Stimulated activated naive CD8-positive, alpha-beta T cell treated with anti-CD3 and anti-CD28 coated beads, Interleukin-15, Interleukin-2, amounts not matched to agents 100 ng/mL and 50 ng/mL, for 24 hours (primary cell): Measurements from ENCODE around the gene RNF130.
A peak's percentile ranks its signal among the peaks of the same experiment; 100 is the strongest.
"Not testable (repeated sequence)": the region's sequence is repeated elsewhere in the genome, so short reads cannot be mapped to it uniquely, and the experiment has no call there.

Source experiments
- H3K27ac Mint-ChIP-seq: one replicate; pipeline ENCODE4 v1.8.0; 2021; ENCODE audit warnings: mild to moderate bottlenecking, mixed read lengths
- H3K27me3 Mint-ChIP-seq: one replicate; pipeline ENCODE4 v1.8.0; 2021; ENCODE audit warnings: mixed read lengths
- H3K36me3 Mint-ChIP-seq: one replicate; pipeline ENCODE4 v1.8.0; 2021; ENCODE audit warnings: low read depth, mixed read lengths
- H3K4me1 Mint-ChIP-seq: one replicate; pipeline ENCODE4 v1.8.0; 2021; ENCODE audit warnings: low read depth, mixed read lengths
- H3K4me3 Mint-ChIP-seq: one replicate; pipeline ENCODE4 v1.8.0; 2021; ENCODE audit warnings: mild to moderate bottlenecking, mixed read lengths
- H3K9me3 Mint-ChIP-seq: one replicate; pipeline ENCODE4 v1.8.0; 2021; ENCODE audit warnings: mixed read lengths

Gene RNF130

DNA sequence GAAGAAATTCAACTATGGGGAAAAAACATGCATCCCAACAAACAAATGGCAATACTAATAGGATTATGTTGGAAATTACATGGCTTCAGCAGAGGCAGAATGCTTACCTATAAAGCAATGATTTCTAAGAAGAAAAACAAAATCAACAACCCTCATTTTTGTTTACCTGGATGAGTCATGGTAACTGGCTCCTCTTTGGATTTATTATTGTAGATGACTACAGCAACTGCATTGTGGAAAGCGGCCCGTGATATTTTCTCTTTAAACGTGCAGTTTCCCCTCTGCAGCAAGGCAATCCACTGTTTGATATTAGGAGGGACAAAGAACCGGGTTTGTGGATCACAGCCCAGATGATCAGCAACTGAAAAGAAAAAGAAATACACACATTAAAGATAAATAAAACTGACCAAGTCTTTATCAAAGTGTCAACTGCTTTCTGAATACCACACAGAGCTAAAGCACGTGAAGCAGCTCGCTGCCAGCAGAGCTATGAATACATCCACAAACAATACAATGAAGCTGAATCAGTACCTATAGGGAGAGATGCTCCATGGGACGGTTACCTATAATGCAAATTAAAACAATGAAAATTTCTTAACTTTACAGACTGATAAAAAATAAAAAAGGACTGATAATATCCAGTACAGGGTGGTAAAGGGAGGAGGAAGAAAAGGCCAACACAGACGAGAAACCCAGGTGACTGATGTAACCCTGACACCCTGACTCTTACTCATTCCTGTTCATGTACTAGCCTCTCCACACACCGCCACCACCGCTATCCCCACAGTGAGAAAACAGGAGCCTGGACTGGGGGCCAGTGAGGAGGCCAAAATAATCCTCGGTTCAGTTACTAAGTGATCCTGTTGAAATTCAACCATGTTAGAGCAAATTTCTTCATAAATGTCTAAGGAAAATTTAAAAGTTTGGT is 31.0 kb downstream of the RNF130 start:
- H3K27ac Mint-ChIP-seq, result no peak overlapping the region
- H3K9me3 Mint-ChIP-seq, result peaks cover 5% of the 10 kb centered on the region
- H3K36me3 Mint-ChIP-seq, result peaks cover 35% of the 10 kb centered on the region
- no peak overlapping the region for H3K4me3 Mint-ChIP-seq
- no peaks in the 10 kb centered on the region for H3K27me3 Mint-ChIP-seq
- no peaks in the 10 kb centered on the region for H3K4me1 Mint-ChIP-seq

DNA sequence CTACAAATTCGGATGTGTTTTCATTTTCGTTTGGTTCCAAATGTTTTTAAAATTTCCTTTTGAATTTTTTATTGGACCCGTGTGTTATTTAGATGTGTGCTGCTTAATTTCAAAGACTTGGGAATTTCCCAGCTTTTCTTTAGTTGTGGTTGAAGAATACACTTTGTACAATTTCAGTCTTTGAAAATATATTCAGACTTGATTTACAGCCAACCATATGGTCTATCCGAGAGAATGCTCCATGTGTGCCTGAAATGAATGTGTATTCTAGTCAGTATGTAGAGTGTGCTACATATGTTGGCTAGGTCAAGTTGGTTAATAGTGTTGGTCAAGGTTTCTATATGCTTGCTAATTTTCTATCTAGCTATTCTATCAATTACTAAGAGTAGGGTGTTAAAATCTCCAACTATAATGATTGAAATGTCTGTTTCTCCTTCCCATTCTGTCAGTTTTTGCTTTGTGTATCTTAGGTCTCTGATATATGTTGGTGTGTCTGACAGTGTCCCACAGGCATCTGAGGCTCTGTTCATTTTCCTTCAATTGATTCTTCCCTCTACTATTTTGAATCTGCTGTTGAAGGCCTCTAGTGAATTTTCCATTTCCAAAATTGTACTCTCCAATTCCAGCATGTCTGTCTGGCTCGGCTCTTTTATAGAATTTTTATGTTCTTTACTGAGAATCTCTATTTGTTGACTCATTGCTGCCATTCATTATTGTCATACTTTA is 36.2 kb downstream of the RNF130 start:
- Mint-ChIP-seq H3K27me3 (no peaks in the 10 kb centered on the region), H3K4me3 (no peak overlapping the region), H3K27ac (no peak overlapping the region), H3K4me1 (peaks cover 6% of the 10 kb centered on the region), H3K36me3 (peaks cover 53% of the 10 kb centered on the region), H3K9me3 (peaks cover 7% of the 10 kb centered on the region)

DNA sequence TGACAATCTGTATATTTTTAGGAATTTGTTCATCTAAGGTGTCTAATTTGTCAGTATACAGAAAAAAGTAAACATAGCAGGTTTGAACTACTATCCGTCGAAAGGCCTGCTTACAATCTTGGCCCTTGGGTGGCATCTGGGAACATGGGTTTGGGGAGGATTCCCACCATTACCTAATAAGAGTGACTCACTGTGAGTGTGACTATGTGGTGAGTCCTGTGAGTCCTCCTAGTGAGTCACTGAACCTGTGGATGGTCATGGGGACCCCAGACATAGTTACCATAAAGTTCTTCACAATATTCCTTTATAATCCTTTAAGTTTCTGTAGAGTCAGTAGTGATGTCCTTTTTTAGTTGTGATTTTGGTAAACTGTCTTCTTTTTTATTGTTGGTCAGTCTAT is 37.0 kb downstream of the RNF130 start:
- Mint-ChIP-seq H3K4me3 (no peak overlapping the region), H3K27ac (no peak overlapping the region), H3K9me3 (peaks cover 7% of the 10 kb centered on the region), H3K36me3 (peaks cover 48% of the 10 kb centered on the region), H3K27me3 (no peaks in the 10 kb centered on the region), H3K4me1 (peaks cover 6% of the 10 kb centered on the region)

- H3K4me1 Mint-ChIP-seq, result no peaks in the 10 kb centered on the region
- H3K9me3 Mint-ChIP-seq, result no peaks in the 10 kb centered on the region
- H3K36me3 Mint-ChIP-seq, result peaks cover 13% of the 10 kb centered on the region
- no peak overlapping the region for H3K4me3 Mint-ChIP-seq
- peak overlapping the region; percentile 59 for H3K27ac Mint-ChIP-seq
- H3K27me3 Mint-ChIP-seq, result no peaks in the 10 kb centered on the region
Measured at GRCh38 chr5:180027459-180028089, 44.0 kb downstream of the RNF130 start.

DNA sequence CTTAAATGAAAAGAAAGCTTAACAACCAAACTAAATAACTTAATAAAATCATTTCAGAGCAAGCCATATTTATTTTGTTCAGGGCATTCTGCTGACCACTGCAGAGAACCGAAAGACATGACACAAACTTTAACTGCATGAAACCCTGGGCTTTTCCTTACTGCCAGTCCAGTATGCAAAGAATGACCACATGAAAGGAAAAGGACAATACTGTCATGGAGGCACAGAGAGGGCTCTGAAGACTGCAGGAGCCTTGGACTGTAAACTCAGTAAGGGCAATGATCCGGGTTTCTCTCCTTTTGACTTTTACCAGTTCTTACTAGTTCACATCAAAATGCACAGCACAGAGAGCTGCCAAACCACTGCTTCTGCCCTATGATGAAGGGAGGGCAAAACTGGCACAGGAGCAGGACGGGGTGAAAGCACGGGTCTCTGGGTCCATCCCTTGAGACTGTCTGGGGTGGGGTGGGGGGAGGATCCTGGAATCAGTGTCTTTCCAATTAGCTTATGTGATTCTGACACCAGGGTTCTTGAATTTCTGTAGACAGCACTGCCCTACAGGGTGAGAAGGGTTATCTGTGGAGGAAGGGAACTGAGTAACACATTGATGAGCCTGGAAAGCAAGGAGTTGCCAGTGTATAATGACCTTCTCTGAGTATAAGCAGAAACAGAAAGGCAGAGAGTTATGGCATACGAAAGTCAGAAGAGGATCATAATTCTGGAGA is 44.7 kb downstream of the RNF130 start:
- Mint-ChIP-seq H3K4me3 (no peak overlapping the region), H3K27me3 (no peaks in the 10 kb centered on the region), H3K9me3 (no peaks in the 10 kb centered on the region), H3K4me1 (no peaks in the 10 kb centered on the region), H3K27ac (peak overlapping the region; percentile 59), H3K36me3 (peaks cover 15% of the 10 kb centered on the region)

- H3K27ac Mint-ChIP-seq, result no peak overlapping the region
- H3K9me3 Mint-ChIP-seq, result no peaks in the 10 kb centered on the region
- no peaks in the 10 kb centered on the region for H3K27me3 Mint-ChIP-seq
- H3K4me3 Mint-ChIP-seq, result no peak overlapping the region
- H3K36me3 Mint-ChIP-seq, result peaks cover 19% of the 10 kb centered on the region
- H3K4me1 Mint-ChIP-seq, result no peaks in the 10 kb centered on the region
Measured at GRCh38 chr5:180026320-180026719, 45.2 kb downstream of the RNF130 start.

GRCh38 chr5:180021900-180022299 is 49.7 kb downstream of the RNF130 start:
- H3K4me1 Mint-ChIP-seq, result no peaks in the 10 kb centered on the region
- H3K36me3 Mint-ChIP-seq, result peaks cover 35% of the 10 kb centered on the region
- H3K27me3 Mint-ChIP-seq, result no peaks in the 10 kb centered on the region
- no peak overlapping the region for H3K4me3 Mint-ChIP-seq
- no peaks in the 10 kb centered on the region for H3K9me3 Mint-ChIP-seq
- no peak overlapping the region for H3K27ac Mint-ChIP-seq

- Mint-ChIP-seq H3K9me3 (no peaks in the 10 kb centered on the region), H3K27ac (no peak overlapping the region), H3K4me3 (no peak overlapping the region), H3K4me1 (no peaks in the 10 kb centered on the region), H3K27me3 (no peaks in the 10 kb centered on the region), H3K36me3 (peaks cover 35% of the 10 kb centered on the region)
Measured at GRCh38 chr5:180020176-180020575, 51.4 kb downstream of the RNF130 start.

- no peaks in the 10 kb centered on the region for H3K27me3 Mint-ChIP-seq
- no peaks in the 10 kb centered on the region for H3K4me1 Mint-ChIP-seq
- no peaks in the 10 kb centered on the region for H3K9me3 Mint-ChIP-seq
- no peak overlapping the region for H3K4me3 Mint-ChIP-seq
- peaks cover 26% of the 10 kb centered on the region for H3K36me3 Mint-ChIP-seq
- H3K27ac Mint-ChIP-seq, result no peak overlapping the region
Measured at GRCh38 chr5:180018347-180019060, 53.1 kb downstream of the RNF130 start.

DNA sequence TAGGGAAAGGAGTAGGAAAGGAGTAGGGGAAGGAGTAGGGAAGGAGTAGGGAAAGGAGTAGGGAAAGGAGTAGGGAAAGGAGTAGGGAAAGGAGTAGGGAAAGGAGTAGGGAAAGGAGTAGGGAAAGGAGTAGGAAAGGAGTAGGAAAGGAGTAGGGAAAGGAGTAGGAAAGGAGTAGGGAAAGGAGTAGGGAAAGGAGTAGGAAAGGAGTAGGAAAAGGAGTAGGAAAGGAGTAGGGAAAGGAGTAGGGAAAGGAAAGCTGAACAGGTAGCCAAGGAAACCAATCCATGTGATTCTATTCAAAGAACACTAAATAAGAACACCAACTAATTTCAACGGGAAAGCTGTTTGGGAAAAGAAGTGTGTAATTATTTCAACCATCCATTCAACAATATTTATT is 56.0 kb downstream of the RNF130 start:
- H3K36me3 Mint-ChIP-seq, result peaks cover 22% of the 10 kb centered on the region
- H3K27me3 Mint-ChIP-seq, H3K9me3 Mint-ChIP-seq, H3K4me1 Mint-ChIP-seq, H3K4me3 Mint-ChIP-seq, H3K27ac Mint-ChIP-seq: not testable (repeated sequence)

DNA sequence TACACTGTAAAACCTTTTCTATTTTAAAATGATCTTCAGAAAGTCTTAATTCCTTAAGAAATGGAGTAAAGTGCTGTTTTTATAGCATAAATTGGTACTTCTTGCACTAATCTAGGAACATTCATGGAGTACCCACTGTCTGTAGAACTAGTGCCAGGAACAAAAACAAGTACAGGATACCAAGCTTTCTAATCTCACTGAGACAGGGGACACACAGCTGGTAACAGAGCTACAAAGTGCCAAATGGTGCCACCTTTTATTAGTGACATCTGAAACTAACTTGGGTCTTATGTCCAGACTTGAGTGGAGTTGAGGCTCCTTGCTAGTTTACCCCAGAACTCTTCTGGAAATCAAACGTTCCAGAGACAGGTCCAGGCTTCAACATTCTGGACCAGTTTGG is 57.9 kb downstream of the RNF130 start:
- Mint-ChIP-seq H3K4me3 (no peak overlapping the region), H3K9me3 (no peaks in the 10 kb centered on the region), H3K4me1 (no peaks in the 10 kb centered on the region), H3K36me3 (peaks cover 17% of the 10 kb centered on the region), H3K27ac (no peak overlapping the region), H3K27me3 (no peaks in the 10 kb centered on the region)

- Mint-ChIP-seq H3K27me3 (no peaks in the 10 kb centered on the region), H3K9me3 (no peaks in the 10 kb centered on the region), H3K27ac (no peak overlapping the region), H3K4me1 (peaks cover 10% of the 10 kb centered on the region), H3K4me3 (no peak overlapping the region), H3K36me3 (peaks cover 11% of the 10 kb centered on the region)
Measured at GRCh38 chr5:180012316-180012715, 59.2 kb downstream of the RNF130 start.

DNA sequence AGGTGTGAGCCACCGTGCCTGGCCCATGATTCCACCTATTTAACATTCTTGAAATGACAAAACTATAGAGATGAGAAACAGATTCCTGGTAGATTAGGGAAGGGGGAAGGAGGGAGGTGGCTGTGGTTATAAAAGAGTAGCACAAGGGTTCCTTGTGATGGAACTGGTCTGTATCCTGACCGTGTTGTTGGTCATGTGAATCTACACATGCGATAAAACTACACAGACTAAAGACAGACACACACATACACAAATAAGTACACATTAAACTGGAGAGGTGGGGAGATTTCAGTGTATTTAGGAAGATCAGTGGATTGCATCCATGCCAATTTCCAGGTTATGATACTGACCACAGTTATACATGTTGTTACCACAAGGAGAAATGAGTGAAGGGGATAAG is 60.9 kb downstream of the RNF130 start:
- H3K9me3 Mint-ChIP-seq, result no peaks in the 10 kb centered on the region

GRCh38 chr5:180009581-180009980 is 62.0 kb downstream of the RNF130 start:
- Mint-ChIP-seq H3K4me1 (peaks cover 26% of the 10 kb centered on the region), H3K27ac (no peak overlapping the region), H3K27me3 (no peaks in the 10 kb centered on the region), H3K4me3 (no peak overlapping the region), H3K36me3 (peaks cover 14% of the 10 kb centered on the region), H3K9me3 (no peaks in the 10 kb centered on the region)

More for the DNA sequence above, 60.9 kb downstream of the RNF130 start:
- no peak overlapping the region for H3K27ac Mint-ChIP-seq
- H3K36me3 Mint-ChIP-seq, result peaks cover 11% of the 10 kb centered on the region
- peaks cover 26% of the 10 kb centered on the region for H3K4me1 Mint-ChIP-seq
- no peak overlapping the region for H3K4me3 Mint-ChIP-seq
- no peaks in the 10 kb centered on the region for H3K27me3 Mint-ChIP-seq
